AG04450 (cell line): ENCODE results near the gene PRKN. TPM values are rescaled to one million over a fixed set of nuclear protein-coding genes. Genes with fewer than 3 reads are reported as not detected.

Experiments
- CTCF ChIA-PET: fragments of 300-600, 350-600 bp; formaldehyde crosslinking; extraction: SDS; loops from one replicate; lab custom pipeline; 2022; ENCODE audit warnings: antibody characterized with exemption, inconsistent platforms; lab: Charles Lee
- POLR2A ChIA-PET: fragments of 350-600 bp; formaldehyde crosslinking; extraction: SDS; loops from one replicate; lab custom pipeline; 2021; ENCODE audit warnings: antibody characterized with exemption, inconsistent platforms; lab: Yijun Ruan, JAX
- DNase-seq: peaks from one replicate; pipeline ENCODE4 v3.0.0-alpha.2; 2011; ENCODE audit warnings: low read depth, low spot score
- H3K27ac ChIP-seq: one replicate; pipeline ENCODE4 v1.5.1; 2012; ENCODE audit warnings: low read depth, low read length, control low read depth
- H3K27me3 ChIP-seq: one replicate; pipeline ENCODE4 v1.6.0; 2012; ENCODE audit warnings: low read length; ENCODE audit not compliant: control insufficient read depth, insufficient read depth
- H3K4me3 ChIP-seq: 2 replicates; pipeline ENCODE4 v1.5.1; 2011; ENCODE audit warnings: mild to moderate bottlenecking, low read depth, low read length, control low read depth
- H3K9me3 ChIP-seq: 2 replicates; pipeline ENCODE4 v1.5.1; 2012; ENCODE audit warnings: low read length; ENCODE audit not compliant: control insufficient read depth, insufficient read depth
- CTCF ChIP-seq: IDR thresholded peaks from 2 replicates; pipeline ENCODE4 v1.5.1; 2011; ENCODE audit warnings: low read depth, low read length, control low read depth, inconsistent platforms
- polyA plus RNA-seq: library from polyadenylated mRNA; depleted of rRNA; stranded (reverse); fragments of >200 nt; gene quantifications from 2 replicates; pipeline ENCODE4 v1.2.3, GENCODE V29; 2011

The PRKN gene
- polyA plus RNA-seq, 1 experiment, result not detected

- DNase-seq, result no peak
- no peaks in the 10 kb centered on the region for H3K27me3 ChIP-seq
- TF ChIP-seq CTCF, result no peak
- H3K9me3 ChIP-seq, result peaks cover 8% of the 10 kb centered on the region
- ChIA-PET POLR2A (no interaction called here), CTCF (no interaction called here)
- H3K27ac ChIP-seq, result no peak overlapping the region
- no peak overlapping the region for H3K4me3 ChIP-seq
These were observed 991.2 kb downstream of the PRKN start for GRCh38 chr6:161736326-161736725.

- no peaks in the 10 kb centered on the region for H3K9me3 ChIP-seq
- no peak overlapping the region for H3K4me3 ChIP-seq
- no peaks in the 10 kb centered on the region for H3K27me3 ChIP-seq
- DNase-seq, result no peak
- CTCF ChIA-PET, result no interaction called here
- POLR2A ChIA-PET, result no interaction called here
- no peak overlapping the region for H3K27ac ChIP-seq
- TF ChIP-seq CTCF, result no peak
These were observed 995.0 kb downstream of the PRKN start for GRCh38 chr6:161732594-161732993.

DNA sequence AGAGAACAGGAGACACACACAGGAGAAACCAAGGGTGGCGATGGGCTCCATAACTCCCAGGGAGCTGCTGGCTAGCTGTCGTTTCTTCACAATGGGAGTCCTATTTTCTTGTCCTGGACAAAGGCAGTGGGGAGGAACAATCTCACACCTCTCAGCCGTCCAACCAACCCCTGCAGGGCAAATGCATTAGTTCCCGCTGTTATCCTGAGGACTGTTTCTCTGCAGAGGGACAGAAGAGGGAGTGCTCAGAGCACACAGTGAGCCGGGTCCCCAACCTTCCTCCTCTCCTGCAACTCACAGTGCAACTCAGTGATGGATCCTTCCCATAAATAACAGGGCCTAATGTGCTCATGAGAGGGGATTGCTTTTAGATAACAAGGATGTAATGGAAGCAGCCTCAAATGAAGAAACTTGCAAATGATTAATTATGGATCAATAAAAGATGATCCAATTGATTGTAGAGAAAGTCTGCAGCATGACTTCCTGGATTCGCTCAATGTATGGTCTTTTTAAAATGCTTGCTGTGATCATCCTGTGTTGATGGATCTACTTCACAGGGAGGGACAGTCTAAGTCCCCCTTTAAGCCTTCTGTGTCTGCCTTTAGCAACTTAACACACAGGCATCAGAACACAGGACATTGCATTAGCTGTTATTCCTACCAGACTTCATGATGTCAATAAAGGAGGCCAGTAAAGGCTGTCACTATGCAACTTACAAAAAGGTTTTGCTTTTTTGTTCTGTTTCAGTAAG lies 1000.3 kb downstream of the PRKN start:
- no peak for DNase-seq
- Histone ChIP-seq H3K9me3 (no peaks in the 10 kb centered on the region), H3K27me3 (no peaks in the 10 kb centered on the region), H3K27ac (no peak overlapping the region), H3K4me3 (no peak overlapping the region)
- TF ChIP-seq CTCF, result no peak
- ChIA-PET POLR2A (no interaction called here), CTCF (no interaction called here)

- Histone ChIP-seq H3K9me3 (peaks cover 9% of the 10 kb centered on the region), H3K27ac (no peak overlapping the region), H3K4me3 (no peak overlapping the region), H3K27me3 (no peaks in the 10 kb centered on the region)
- POLR2A ChIA-PET, result no interaction called here
- DNase-seq, result no peak
- TF ChIP-seq CTCF, result no peak
- CTCF ChIA-PET, result no interaction called here
These were observed 1005.2 kb downstream of the PRKN start for GRCh38 chr6:161722394-161722793.

- no peak overlapping the region for H3K27ac ChIP-seq
- peaks cover 14% of the 10 kb centered on the region for H3K9me3 ChIP-seq
- TF ChIP-seq CTCF, result no peak
- no peak for DNase-seq
- POLR2A ChIA-PET, result no interaction called here
- H3K27me3 ChIP-seq, result no peaks in the 10 kb centered on the region
- CTCF ChIA-PET, result no interaction called here
- H3K4me3 ChIP-seq, result no peak overlapping the region
These were observed 1006.1 kb downstream of the PRKN start for GRCh38 chr6:161721511-161721910.
